ENCODE data around the gene THAP8. TPM values are rescaled to one million over a fixed set of nuclear protein-coding genes. Genes with fewer than 3 reads are reported as not detected.

THAP8 gene
- total and polyA plus RNA-seq, 2 of the 4 experiments (the other 2 are of a cell fraction), result 1.8 to 5.9 TPM

- Histone ChIP-seq H4K20me1 (ENCODE audit: insufficient read depth, low read length) (no peaks in the 10 kb centered on the region; the same call in 1 of the 2 replicates), H2BK15ac (ENCODE audit: low read depth, low read length) (no peak overlapping the region), H3K18ac (ENCODE audit: low read depth, low read length) (no peak overlapping the region), H3K23ac (ENCODE audit: low read depth, low read length) (no peak overlapping the region), H3K14ac (replicated peaks; ENCODE audit: low read depth, low read length) (no peak overlapping the region), H3K56ac (ENCODE audit: extremely low read depth, insufficient read depth, low read length) (no peak overlapping the region), H4K8ac (ENCODE audit: low read depth in 2 of 2, low read length in 2 of 2) (no peak overlapping the region), H2AK5ac (ENCODE audit: low read depth, low read length) (no peak overlapping the region), H2BK120ac (ENCODE audit: low read depth, low read length) (no peak overlapping the region), H2AFZ (replicated peaks; ENCODE audit: low read length, poor library complexity) (peak overlapping the region; percentile 70), H3K9me1 (ENCODE audit: insufficient read depth, low read length) (no peaks in the 10 kb centered on the region), H3K36me3 (ENCODE audit: control insufficient read depth, insufficient read depth, low read length) (no peaks in the 10 kb centered on the region), H3K27ac (ENCODE audit: insufficient read depth, low read length) (no peak overlapping the region), H3K27me3 (ENCODE audit: control insufficient read depth, insufficient read depth, low read length) (peaks cover 28% of the 10 kb centered on the region), H3K4ac (ENCODE audit: low read depth, low read length) (no peak overlapping the region), H4K91ac (ENCODE audit: insufficient read depth, low read depth, low read length) (no peak overlapping the region), H3K4me2 (ENCODE audit: low read depth, low read length) (peak overlapping the region; percentile 18; the same call in 1 of the 2 replicates), H4K5ac (ENCODE audit: low read depth, low read length) (no peak overlapping the region), H3K4me1 (ENCODE audit: control insufficient read depth, insufficient read depth, low read length) (no peaks in the 10 kb centered on the region), H2BK20ac (ENCODE audit: low read depth, low read length) (no peak overlapping the region), H2BK5ac (ENCODE audit: low read depth, low read length, poor library complexity, severe bottlenecking) (no peak overlapping the region), H3K79me1 (ENCODE audit: low read depth in 1 of 2, low read length in 2 of 2) (no peaks in the 10 kb centered on the region), H3K9me3 (ENCODE audit: control insufficient read depth, insufficient read depth, low read length) (peaks cover 5% of the 10 kb centered on the region), H2AK9ac (replicated peaks; ENCODE audit: low read depth, low read length, poor library complexity) (no peak overlapping the region), H3K4me3 (ENCODE audit: insufficient read depth, low read depth, low read length) (peak overlapping the region; percentile 17), H3K9ac (ENCODE audit: low read depth, low read length) (no peak overlapping the region)
- ChIA-PET POLR2A (ENCODE audit: unreplicated experiment) (no interaction called here), CTCF (interaction anchor here (0.7 kb wide), 1 partner anchor 121 kb away, joined by 3 read pairs; no protein-coding TSS in a partner anchor)
- dilution Hi-C loops (cut with HindIII; ENCODE audit: low sequenced_read_pairs, unreplicated experiment), result no loop called here
- ATAC-seq (ENCODE audit: low read depth) (peak; percentile 81), DNase-seq (no peak)
- in situ Hi-C loops (cut with MboI; ENCODE audit: low sequenced_read_pairs), result no loop called here
- intact Hi-C loops (cut with micrococcal nuclease), result no loop called here
- TF ChIP-seq POLR2A (IDR thresholded peaks at IDR 0.05; ENCODE audit: low read depth, low read length) (no peak), RAD21 (IDR thresholded peaks at IDR 0.05; ENCODE audit: low read length) (no peak), ELK1 (IDR thresholded peaks at IDR 0.05; ENCODE audit: borderline replicate concordance, low read depth, low read length) (no peak)
- 10% methylated on average over 31 of the region's 54 CpGs; no CpG with 5 or more reads in 1 of the 2 experiments for WGBS, 2 experiments (ENCODE audit: extremely low coverage in 2 of 2, insufficient read length in 1 of 2)
- no TSS peak for BruUV-seq (replicated peaks)
Measured at GRCh38 chr19:35986664-35987570, 67.2 kb downstream of the THAP8 start.
